DND-41 (cell line): ENCODE measurements around the gene TF.

ENCODE experiments used
- ATAC-seq: fragments of 200-7000 bp; cut with Tn5 transposase; 3 replicates; pipeline ENCODE4 v1.9.1; 2021; ENCODE audit warnings: low read depth; ENCODE audit not compliant: insufficient read depth
- DNase-seq: peaks from one replicate; pipeline ENCODE4 v3.0.0-alpha.2; 2020
- H2AFZ ChIP-seq: 2 replicates; pipeline ENCODE4 v1.6.0; 2012; ENCODE audit warnings: low read depth, low read length
- H3K27ac ChIP-seq: 2 replicates; pipeline ENCODE4 v1.5.1; 2012; ENCODE audit warnings: low read length, inconsistent platforms
- H3K27me3 ChIP-seq: fragments of 200-600 bp; sonication (generic); 2 replicates; pipeline ENCODE4 v1.6.0; 2012; ENCODE audit warnings: low read length, mild to moderate bottlenecking, inconsistent platforms; ENCODE audit not compliant: insufficient read depth, poor library complexity
- H3K36me3 ChIP-seq: 2 replicates; pipeline ENCODE4 v1.5.1; 2012; ENCODE audit warnings: low read length, inconsistent platforms; ENCODE audit not compliant: insufficient read depth
- H3K4me1 ChIP-seq: 2 replicates; pipeline ENCODE4 v1.5.1; 2012; ENCODE audit warnings: mild to moderate bottlenecking, low read length; ENCODE audit not compliant: insufficient read depth
- H3K4me2 ChIP-seq: 2 replicates; pipeline ENCODE4 v1.6.0; 2012; ENCODE audit warnings: mild to moderate bottlenecking, moderate library complexity, low read length, inconsistent platforms; ENCODE audit not compliant: insufficient read depth
- H3K4me3 ChIP-seq, 2 experiments: fragments of 200-600 bp in 1 of 2; shearing (Covaris generic) in 1 of 2; 2 replicates each; pipeline ENCODE4 v1.5.1; 2012 to 2016; ENCODE audit warnings: inconsistent platforms in 2 of 2, low read length in 2 of 2, mild to moderate bottlenecking in 2 of 2, low read depth in 1 of 2, moderate library complexity in 1 of 2
- H3K79me2 ChIP-seq: 2 replicates; pipeline ENCODE4 v1.6.0; 2012; ENCODE audit warnings: low read length, inconsistent platforms; ENCODE audit not compliant: insufficient read depth
- H3K9ac ChIP-seq: 2 replicates; pipeline ENCODE4 v1.6.0; 2012; ENCODE audit warnings: low read depth, mild to moderate bottlenecking, inconsistent platforms, low read length, moderate library complexity
- H3K9me3 ChIP-seq: 2 replicates; pipeline ENCODE4 v1.5.1; 2012; ENCODE audit warnings: low read length, moderate library complexity, mild to moderate bottlenecking, inconsistent platforms; ENCODE audit not compliant: insufficient read depth, severe bottlenecking
- H4K20me1 ChIP-seq: 2 replicates; pipeline ENCODE4 v1.6.0; 2012; ENCODE audit warnings: low read length; ENCODE audit not compliant: insufficient read depth
- CTCF ChIP-seq: IDR thresholded peaks from 2 replicates; pipeline ENCODE4 v1.5.1; 2012; ENCODE audit warnings: borderline replicate concordance, low read length, moderate library complexity, mild to moderate bottlenecking; ENCODE audit not compliant: poor library complexity, severe bottlenecking; ENCODE audit errors: extremely low read depth
- EZH2 ChIP-seq: IDR thresholded peaks from 3 replicates; pipeline ENCODE4 v1.6.1; 2012; ENCODE audit warnings: borderline replicate concordance, low read depth, mild to moderate bottlenecking, moderate library complexity, low read length, inconsistent platforms; ENCODE audit not compliant: severe bottlenecking

TF gene

GRCh38 chr3:133831966-133832801 is 86.0 kb downstream of the TF start:
- H3K4me2 ChIP-seq = no peak overlapping the region
- DNase-seq = no peak

GRCh38 chr3:133832802-133833144 is 86.6 kb downstream of the TF start:
- no peak overlapping the region for H3K9ac ChIP-seq
- H3K4me2 ChIP-seq = no peak overlapping the region
- TF ChIP-seq CTCF (no peak), EZH2 (no peak)
- H3K4me1 ChIP-seq = no peaks in the 10 kb centered on the region
- H3K36me3 ChIP-seq = no peaks in the 10 kb centered on the region
- no peaks in the 10 kb centered on the region for H3K79me2 ChIP-seq
- no peak overlapping the region for H3K27ac ChIP-seq
- no peak overlapping the region for H3K4me3 ChIP-seq
- no peaks in the 10 kb centered on the region for H3K27me3 ChIP-seq
- no peak overlapping the region for H2AFZ ChIP-seq
- no peaks in the 10 kb centered on the region for H3K9me3 ChIP-seq
- no peaks in the 10 kb centered on the region for H4K20me1 ChIP-seq
- DNase-seq (no peak), ATAC-seq (no peak)

More at GRCh38 chr3:133831966-133832801, 86.0 kb downstream of the TF start:
- Histone ChIP-seq H3K4me1 (no peaks in the 10 kb centered on the region), H3K27me3 (no peaks in the 10 kb centered on the region), H3K9ac (no peak overlapping the region), H3K4me3 (no peak overlapping the region), H2AFZ (no peak overlapping the region), H3K9me3 (no peaks in the 10 kb centered on the region), H3K79me2 (no peaks in the 10 kb centered on the region), H4K20me1 (no peaks in the 10 kb centered on the region), H3K36me3 (no peaks in the 10 kb centered on the region), H3K27ac (no peak overlapping the region)
- ATAC-seq = no peak
- TF ChIP-seq CTCF (peak; percentile 30), EZH2 (no peak)

GRCh38 chr3:133833267-133833666 is 87.1 kb downstream of the TF start:
- no peak for TF ChIP-seq EZH2
- TF ChIP-seq CTCF = no peak
- H3K79me2 ChIP-seq = no peaks in the 10 kb centered on the region
- no peaks in the 10 kb centered on the region for H3K27me3 ChIP-seq
- H3K9me3 ChIP-seq = no peaks in the 10 kb centered on the region
- no peaks in the 10 kb centered on the region for H4K20me1 ChIP-seq
- H3K4me2 ChIP-seq = no peak overlapping the region
- DNase-seq (no peak), ATAC-seq (no peak)
- H3K4me1 ChIP-seq = no peaks in the 10 kb centered on the region
- no peak overlapping the region for H3K27ac ChIP-seq
- no peaks in the 10 kb centered on the region for H3K36me3 ChIP-seq
- H3K4me3 ChIP-seq = no peak overlapping the region
- H2AFZ ChIP-seq = no peak overlapping the region
- H3K9ac ChIP-seq = no peak overlapping the region
